Heart right ventricle (tissue), 16 donors: ENCODE results near the gene AMHR2. TPM values are rescaled to one million over a fixed set of nuclear protein-coding genes. Genes with fewer than 3 reads are reported as not detected.
A peak's percentile ranks its signal among the peaks of the same experiment; 100 is the strongest.

ENCODE experiments used
- ATAC-seq, 8 donors: fragments of 200-7000 bp; cut with Tn5 transposase; one replicate each; pipeline ENCODE4 v1.9.1; 2020; ENCODE audit warnings: mild to moderate bottlenecking in 8 of 8, moderate library complexity in 8 of 8, moderate number of reproducible peaks in 1 of 8
- DNase-seq, 2 donors: peaks; one replicate each; pipeline ENCODE4 v3.0.0-alpha.2; 2020
- H3K27ac ChIP-seq, 10 donors: fragments of 200-600 bp; sonication (generic) in 2 of 10; one replicate each; pipeline versions ENCODE4 v1.5.0 to v1.8.0; 2020 to 2022; ENCODE audit warnings: mild to moderate bottlenecking in 3 of 10
- H3K27me3 ChIP-seq, 7 donors: fragments of 200-600 bp; one replicate each; pipeline ENCODE4 v1.8.0; 2021 to 2022; ENCODE audit warnings: mild to moderate bottlenecking in 2 of 7
- H3K36me3 ChIP-seq, 9 donors: fragments of 200-600 bp; sonication (generic) in 1 of 9; one replicate each; pipeline versions ENCODE4 v1.5.0 to v1.8.0; 2020 to 2022; ENCODE audit warnings: mild to moderate bottlenecking in 2 of 9
- H3K4me1 ChIP-seq, 9 donors: fragments of 200-600 bp; sonication (generic) in 1 of 9; one replicate each; pipeline versions ENCODE4 v1.5.0 to v1.8.0; 2020 to 2022; ENCODE audit warnings: mild to moderate bottlenecking in 4 of 9
- H3K4me3 ChIP-seq, 10 donors: fragments of 200-600 bp; sonication (generic) in 2 of 10; one replicate each; pipeline versions ENCODE4 v1.5.0 to v1.8.0; 2020 to 2022; ENCODE audit warnings: mild to moderate bottlenecking in 7 of 10, moderate library complexity in 2 of 10
- H3K9me3 ChIP-seq, 11 donors: fragments of 200-600 bp in 10 of 11; sonication (generic) in 2 of 11; one replicate each; pipeline versions ENCODE4 v1.5.0 to v1.8.0; 2013 to 2022; ENCODE audit warnings: mild to moderate bottlenecking in 2 of 11, control low read depth in 1 of 11, moderate library complexity in 1 of 11
- CTCF ChIP-seq, 9 donors: fragments of 200-600 bp; sonication (generic) in 2 of 9; IDR thresholded peaks; one replicate each; pipeline versions ENCODE4 v1.5.0 to v1.8.0; 2021 to 2022; ENCODE audit warnings: antibody characterized with exemption in 9 of 9, mild to moderate bottlenecking in 5 of 9, moderate library complexity in 1 of 9
- WGBS, 2 donors: extraction: QIAGEN DNeasy Blood & Tissue Kit; methylation state at CpG; one replicate each; pipeline ENCODE4 v1.1.7; 2013; ENCODE audit warnings: inconsistent platforms in 1 of 2; 5-methylcytosine and 5-hydroxymethylcytosine counted together
- intact Hi-C, 10 donors: fragments of 100-400 bp; cut with DNase I; formaldehyde crosslinking; loops; one replicate each; pipeline versions ENCODE4 v1.11.1 to v1.14.2; 2022
- polyA plus RNA-seq, 2 donors: library from polyadenylated mRNA; stranded (reverse); fragments of 200-250 nt; gene quantifications; one replicate each; pipeline ENCODE4 v1.2.3, GENCODE V29; 2013
- total RNA-seq, 10 donors: library from RNA; stranded (reverse); fragmentation: NEBNext Ultra II Directional in 3 of 10; extraction: Animal tissue kit (Norgen Biotek cat#: 25700) in 3 of 10; gene quantifications; one replicate each; pipeline versions ENCODE4 v1.2.1 to v1.2.4, GENCODE V29; 2021 to 2023
- donor health status: Arrhythmogenic right ventricular cardiomyopathy.
- donor health status: ischemic (EF 13 %, LVEDD 7.1; RV severe dilation, severe dysfunction).
- donor health status: healthy with polysubstance abuse.
- donor health status: DM: no; HTN: yes; CAD: no.
- donor health status: DM: no; HTN: no; CAD: no.
- donor health status: ischemic (EF 25% LVEDD 6.9; RV normal size, moderate dysfunction).
- donor health status: ischemic (EF 25% LVEDD 5.7; RV mildly dilated, moderate dysfunction).
- donor health status: healthy.
- donor health status: DM: yes; HTN: yes; CAD: no.
- donor health status: Ischemic cardiomyopathy.
- donor health status: ischemic (EF 35%, LVEDD 5.7; RV mildly dilated, moderate dysfunction).
- donor health status: nonischemic (EF 11% LVEDD 7.7; RV severe dilation, severe dysfunction).
- donor health status: DM: yes; HTN: yes; CAD: no.
- donor health status: PGD.
- donor health status: ischemic (EF 29% LVEDD 5.4; RV normal size, mild dysfunction).
- donor health status: nonischemic (EF 23%, LVEDD 6.1; RV moderate dilation, normal function).

Gene AMHR2
- total and polyA plus RNA-seq, 12 donors = 0.24 to 0.94 (median 0.64) TPM; not detected in 7

GRCh38 chr12:53474819-53475218 is 51.2 kb downstream of the AMHR2 start:
- ATAC-seq (peak in 2 of 8 donors; percentile 12 to 18), DNase-seq (no peak)
- intact Hi-C loops = no loop called here
- 61 to 71% methylated on average over 13 of the region's 13 CpGs for WGBS, 2 donors
- Histone ChIP-seq H3K36me3 (peaks cover 2 to 100% (median 73%) of the 10 kb centered on the region in 9 donors), H3K4me3 (no peak overlapping the region), H3K4me1 (peaks cover 18 to 91% (median 65%) of the 10 kb centered on the region in 9 donors), H3K27ac (peak overlapping the region in 2 of 10 donors; percentile 2 to 38), H3K27me3 (no peaks in the 10 kb centered on the region), H3K9me3 (no peaks in the 10 kb centered on the region)
- no peak for TF ChIP-seq CTCF (IDR thresholded peaks at IDR 0.05)

- no peak overlapping the region for H3K4me3 ChIP-seq
- H3K27ac ChIP-seq = peak overlapping the region in 2 of 10 donors; percentile 8 to 38
- peaks cover 0 to 100% (median 73%) of the 10 kb centered on the region in 9 donors for H3K36me3 ChIP-seq
- WGBS, 2 donors = 47 to 67% methylated on average over 2 of the region's 2 CpGs
- peaks cover 18 to 80% (median 64%) of the 10 kb centered on the region in 9 donors for H3K4me1 ChIP-seq
- TF ChIP-seq CTCF (IDR thresholded peaks at IDR 0.05) = peak in 6 of 9 donors; percentile 24 to 47 (median 39)
- intact Hi-C loops = no loop called here
- peak in 5 of 8 donors; percentile 26 to 42 (median 40) for ATAC-seq
- no peak for DNase-seq
- no peaks in the 10 kb centered on the region for H3K9me3 ChIP-seq
- no peaks in the 10 kb centered on the region for H3K27me3 ChIP-seq
Observed at GRCh38 chr12:53476769-53477209, 53.1 kb downstream of the AMHR2 start.

GRCh38 chr12:53478865-53479264 is 55.2 kb downstream of the AMHR2 start:
- DNase-seq (no peak), ATAC-seq (no peak)
- Histone ChIP-seq H3K9me3 (no peaks in the 10 kb centered on the region), H3K27me3 (no peaks in the 10 kb centered on the region), H3K36me3 (peaks cover 0 to 100% (median 81%) of the 10 kb centered on the region in 9 donors), H3K27ac (peak overlapping the region in 1 of 10 donors; percentile 32), H3K4me3 (no peak overlapping the region), H3K4me1 (peaks cover 13 to 69% (median 49%) of the 10 kb centered on the region in 9 donors)
- intact Hi-C loops = loop anchor here in 1 of 10 donors (2.0 kb wide), 1 partner anchor 14 kb away; no protein-coding TSS in a partner anchor
- no peak for TF ChIP-seq CTCF (IDR thresholded peaks at IDR 0.05)
- WGBS, 2 donors = 59 to 60% methylated on average over 1 of the region's 1 CpG

- peak overlapping the region in 1 of 10 donors; percentile 32 for H3K27ac ChIP-seq
- 79 to 84% methylated on average over 5 of the region's 5 CpGs for WGBS, 2 donors
Observed at GRCh38 chr12:53479331-53479730, 55.7 kb downstream of the AMHR2 start.

More at GRCh38 chr12:53479331-53479730, 55.7 kb downstream of the AMHR2 start:
- peaks cover 0 to 100% (median 81%) of the 10 kb centered on the region in 9 donors for H3K36me3 ChIP-seq
- no peak for ATAC-seq
- H3K4me1 ChIP-seq = peaks cover 13 to 65% (median 44%) of the 10 kb centered on the region in 9 donors
- H3K9me3 ChIP-seq = no peaks in the 10 kb centered on the region
- intact Hi-C loops = loop anchor here in 1 of 10 donors (2.0 kb wide), 1 partner anchor 13 kb away; no protein-coding TSS in a partner anchor
- H3K27me3 ChIP-seq = no peaks in the 10 kb centered on the region
- TF ChIP-seq CTCF (IDR thresholded peaks at IDR 0.05) = no peak
- H3K4me3 ChIP-seq = no peak overlapping the region
- no peak for DNase-seq
